GM12891 (cell line): ENCODE measurements around the gene CCDC13.

Experiments
- PAX5 ChIP-seq: IDR thresholded peaks from 2 replicates; pipeline ENCODE4 v1.6.1; 2011; ENCODE audit warnings: low read length, moderate library complexity, mild to moderate bottlenecking; ENCODE audit not compliant: insufficient read depth, severe bottlenecking
- POLR2A ChIP-seq: IDR thresholded peaks from 2 replicates; pipeline ENCODE4 v1.6.1; 2011; ENCODE audit warnings: low read depth, low read length, control low read depth
- POLR2AphosphoS5 ChIP-seq: IDR thresholded peaks from 2 replicates; pipeline ENCODE4 v1.6.1; 2011; ENCODE audit warnings: low read depth, low read length, control low read depth
- SPI1 ChIP-seq: IDR thresholded peaks from 2 replicates; pipeline ENCODE4 v1.6.1; 2011; ENCODE audit warnings: low read depth, low read length, control low read depth
- TAF1 ChIP-seq: IDR thresholded peaks from 2 replicates; pipeline ENCODE4 v1.6.1; 2011; ENCODE audit warnings: low read depth, low read length, control low read depth

DNA sequence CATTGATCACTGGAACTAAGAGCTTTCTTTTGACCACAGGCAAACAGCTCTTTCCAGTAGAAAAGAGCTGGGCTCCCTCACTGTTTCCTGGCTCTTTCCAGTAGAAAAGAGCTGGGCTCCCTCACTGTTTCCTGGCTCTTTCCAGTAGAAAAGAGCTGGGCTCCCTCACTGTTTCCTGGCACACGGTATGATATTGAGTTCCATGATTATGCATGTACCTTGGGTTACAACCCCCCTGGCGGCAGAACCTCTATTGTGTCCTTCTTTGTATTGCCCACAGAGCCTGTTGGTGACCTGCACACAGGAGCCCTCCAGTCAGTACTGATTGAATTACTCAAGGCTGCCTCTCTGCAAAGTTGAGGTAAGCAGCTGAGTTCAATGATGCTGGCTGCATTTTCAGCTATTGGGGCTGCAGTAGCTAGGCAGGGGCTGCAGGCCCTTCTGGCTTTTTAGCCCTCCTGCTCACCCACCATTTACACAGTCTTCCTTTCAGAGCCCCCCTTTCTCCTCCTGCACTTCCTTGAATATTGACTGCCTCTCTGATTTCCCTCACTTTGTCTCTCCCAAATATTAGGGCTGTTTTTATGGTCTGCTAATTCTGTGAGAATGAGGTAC lies 46.4 kb upstream of the CCDC13 start:
- no peak for TF ChIP-seq POLR2A
- TF ChIP-seq POLR2AphosphoS5 = no peak
- TF ChIP-seq PAX5 = no peak
- no peak for TF ChIP-seq SPI1
- no peak for TF ChIP-seq TAF1
